ENCODE measurements around the gene MON1A. TPM values are rescaled to one million over a fixed set of nuclear protein-coding genes. Genes with fewer than 3 reads are reported as not detected.
A peak's percentile ranks its signal among the peaks of the same experiment; 100 is the strongest.

The MON1A gene
- total and polyA plus RNA-seq, 7 experiments from 2014 or later, result 4.6 to 24.5 (median 10.6) TPM

DNA sequence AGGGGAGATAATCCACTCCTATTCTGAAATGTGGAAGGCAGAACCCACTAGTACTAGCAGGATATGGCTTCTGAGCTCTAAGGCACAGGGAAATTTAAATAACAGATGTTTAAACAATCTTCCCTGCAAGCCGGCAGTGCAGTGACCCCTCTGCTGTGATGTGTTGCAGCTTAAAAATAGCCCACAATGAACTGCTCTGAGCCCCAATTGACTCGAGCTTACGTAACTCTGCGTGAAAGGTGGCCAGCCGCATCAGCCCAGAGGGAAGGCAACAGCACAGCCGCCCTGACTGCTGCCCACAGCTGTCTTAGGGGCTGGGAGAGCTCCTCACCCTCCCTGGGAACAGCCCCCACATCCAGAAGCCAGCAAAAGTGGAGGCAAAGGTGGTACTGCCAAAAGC, 47.4 kb downstream of the MON1A start:
- H3K27ac Mint-ChIP-seq, result no peak overlapping the region
- Histone ChIP-seq H3K9me3 (ENCODE audit: control insufficient read depth in 2 of 3, low read length in 3 of 3) (no peaks in the 10 kb centered on the region), H3K4me3 (ENCODE audit: low read length) (no peak overlapping the region), H3K36me3 (ENCODE audit: control insufficient read depth in 2 of 3, insufficient read depth in 3 of 3, low read length in 3 of 3) (no peaks in the 10 kb centered on the region), H3K4me1 (ENCODE audit: control insufficient read depth in 2 of 2, insufficient read depth in 2 of 2, low read length in 2 of 2) (no peaks in the 10 kb centered on the region), H3K27me3 (ENCODE audit: control insufficient read depth in 2 of 2, insufficient read depth in 2 of 2, low read length in 2 of 2) (no peaks in the 10 kb centered on the region), H3K27ac (ENCODE audit: low read depth, low read length) (no peak overlapping the region)
- DNase-seq (no peak), ATAC-seq (no peak)
- peaks cover 0 to 2% (median 0%) of the 10 kb centered on the region in 7 donors for H3K4me1 Mint-ChIP-seq
- peaks cover 0 to 7% (median 0%) of the 10 kb centered on the region in 5 donors for H3K27me3 Mint-ChIP-seq
- ChIA-PET CTCF (no interaction called here), POLR2A (no interaction called here)
- H3K4me3 Mint-ChIP-seq, result no peak overlapping the region
- intact Hi-C loops (cut with micrococcal nuclease), result no loop called here
- no peaks in the 10 kb centered on the region for H3K9me3 Mint-ChIP-seq
- no peaks in the 10 kb centered on the region for H3K36me3 Mint-ChIP-seq

DNA sequence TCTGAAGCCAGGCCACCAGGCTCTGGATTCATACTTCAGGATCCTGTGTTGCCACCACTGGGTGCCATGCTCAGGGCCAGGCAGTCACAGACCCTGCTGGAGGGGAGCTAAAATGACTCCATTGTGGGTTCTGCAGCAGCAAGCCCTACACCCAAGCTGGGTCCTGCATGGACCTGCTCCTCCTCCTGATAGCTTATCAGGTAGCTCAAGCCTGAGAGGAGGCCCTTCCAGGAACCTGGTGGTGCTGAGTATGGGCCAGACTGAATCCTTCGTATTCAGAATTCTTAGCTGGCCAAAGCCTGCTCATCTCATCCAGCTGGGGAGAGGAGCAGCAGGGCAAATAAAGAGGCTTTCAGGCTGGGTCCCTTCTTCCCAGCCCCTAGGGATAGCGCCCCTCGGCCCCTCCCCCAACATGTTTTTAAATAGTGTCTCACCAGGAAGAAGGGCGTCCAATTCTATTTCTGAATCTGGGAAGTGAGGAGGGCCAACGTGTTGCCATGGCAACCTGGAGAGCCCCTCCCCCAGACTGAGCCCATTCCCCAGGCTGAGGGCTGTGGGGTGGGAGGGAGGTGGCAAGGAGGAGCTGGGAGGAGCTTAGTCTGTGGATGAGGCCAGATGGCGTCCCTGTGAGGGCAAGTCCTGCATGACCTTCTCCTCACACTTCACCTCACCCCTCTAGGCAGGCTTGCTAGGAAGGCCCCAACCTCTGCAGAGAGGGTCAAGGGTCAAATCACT, 48.9 kb downstream of the MON1A start:
- intact Hi-C loops (cut with micrococcal nuclease), result no loop called here
- ATAC-seq (no peak), DNase-seq (no peak)
- H3K4me1 Mint-ChIP-seq, result peaks cover 0 to 5% (median 0%) of the 10 kb centered on the region in 7 donors
- H3K4me3 Mint-ChIP-seq, result no peak overlapping the region
- H3K36me3 ChIP-seq (ENCODE audit: control insufficient read depth in 2 of 3, insufficient read depth in 3 of 3, low read length in 3 of 3), result no peaks in the 10 kb centered on the region
- H3K27ac ChIP-seq (ENCODE audit: low read depth, low read length), result no peak overlapping the region
- peaks cover 0 to 7% (median 0%) of the 10 kb centered on the region in 5 donors for H3K27me3 Mint-ChIP-seq
- H3K4me3 ChIP-seq (ENCODE audit: low read length), result no peak overlapping the region
- no peaks in the 10 kb centered on the region for H3K9me3 Mint-ChIP-seq
- ChIA-PET CTCF (no interaction called here), POLR2A (no interaction called here)
- H3K27ac Mint-ChIP-seq, result no peak overlapping the region
- no peaks in the 10 kb centered on the region for H3K27me3 ChIP-seq (ENCODE audit: control insufficient read depth in 2 of 2, insufficient read depth in 2 of 2, low read length in 2 of 2)
- H3K36me3 Mint-ChIP-seq, result no peaks in the 10 kb centered on the region
- H3K9me3 ChIP-seq (ENCODE audit: control insufficient read depth in 2 of 3, low read length in 3 of 3), result no peaks in the 10 kb centered on the region
- H3K4me1 ChIP-seq (ENCODE audit: control insufficient read depth in 2 of 2, insufficient read depth in 2 of 2, low read length in 2 of 2), result no peaks in the 10 kb centered on the region

DNA sequence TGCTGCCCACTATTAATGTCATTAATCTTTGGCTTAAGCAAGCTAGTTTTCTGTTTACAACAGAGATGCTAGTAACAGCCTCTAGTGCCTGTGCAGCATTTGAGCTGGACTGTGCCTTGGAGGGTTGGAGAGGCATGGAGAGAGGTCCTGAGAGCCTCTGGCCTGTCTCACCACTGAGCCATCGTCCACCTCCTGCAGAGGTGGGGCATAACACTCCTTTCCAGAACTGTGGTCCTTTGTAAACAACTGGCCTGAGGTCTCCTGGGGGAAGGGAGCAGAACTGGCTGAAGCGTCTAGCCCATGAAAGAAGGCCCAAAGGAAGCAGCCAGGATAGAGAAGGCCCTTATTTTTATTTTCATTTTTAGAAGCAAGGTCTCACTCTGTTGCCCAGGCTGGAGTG, 49.9 kb downstream of the MON1A start:
- Histone ChIP-seq H3K4me1 (ENCODE audit: control insufficient read depth in 2 of 2, insufficient read depth in 2 of 2, low read length in 2 of 2) (no peaks in the 10 kb centered on the region), H3K36me3 (ENCODE audit: control insufficient read depth in 2 of 3, insufficient read depth in 3 of 3, low read length in 3 of 3) (no peaks in the 10 kb centered on the region), H3K27ac (ENCODE audit: low read depth, low read length) (no peak overlapping the region), H3K27me3 (ENCODE audit: control insufficient read depth in 2 of 2, insufficient read depth in 2 of 2, low read length in 2 of 2) (no peaks in the 10 kb centered on the region), H3K9me3 (ENCODE audit: control insufficient read depth in 2 of 3, low read length in 3 of 3) (no peaks in the 10 kb centered on the region), H3K4me3 (ENCODE audit: low read length) (no peak overlapping the region)
- Mint-ChIP-seq H3K27me3 (peaks cover 0 to 7% (median 3%) of the 10 kb centered on the region in 5 donors), H3K4me3 (no peak overlapping the region), H3K4me1 (peaks cover 0 to 5% (median 0%) of the 10 kb centered on the region in 7 donors), H3K9me3 (no peaks in the 10 kb centered on the region), H3K27ac (no peak overlapping the region), H3K36me3 (no peaks in the 10 kb centered on the region)
- ATAC-seq, result no peak
- intact Hi-C loops (cut with micrococcal nuclease), result no loop called here
- ChIA-PET CTCF (no interaction called here), POLR2A (no interaction called here)
- no peak for DNase-seq

DNA sequence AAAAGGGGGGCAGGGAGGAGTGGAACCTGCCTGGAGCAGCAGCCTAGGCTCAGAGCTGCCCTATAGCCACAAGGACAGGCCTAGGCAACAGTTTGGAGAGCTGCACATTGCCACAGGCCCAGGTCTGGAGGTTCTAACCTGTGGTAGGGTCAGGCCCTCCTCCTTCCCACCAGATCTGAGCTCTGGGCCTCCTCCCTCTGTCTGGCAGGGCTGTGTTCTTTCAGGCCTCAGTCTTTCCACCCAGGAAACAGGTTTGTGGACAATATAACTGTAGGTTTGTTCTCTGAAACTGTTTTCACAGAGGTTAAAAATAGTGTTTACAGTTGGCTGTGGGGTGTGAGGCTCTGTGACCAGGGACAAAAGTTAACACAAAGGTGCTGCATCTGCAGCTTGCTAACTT, 50.9 kb downstream of the MON1A start:
- H3K4me1 Mint-ChIP-seq, result peaks cover 0 to 5% (median 0%) of the 10 kb centered on the region in 7 donors
- H3K36me3 ChIP-seq (ENCODE audit: control insufficient read depth in 2 of 3, insufficient read depth in 3 of 3, low read length in 3 of 3), result no peaks in the 10 kb centered on the region
- no peak for DNase-seq
- H3K4me3 ChIP-seq (ENCODE audit: low read length), result no peak overlapping the region
- ChIA-PET CTCF (interaction anchor here (0.6 kb wide), 2 partner anchors 21 to 42 kb away, joined by 3 to 4 read pairs; no protein-coding TSS in a partner anchor), POLR2A (no interaction called here)
- ATAC-seq, result no peak
- H3K27ac Mint-ChIP-seq, result no peak overlapping the region
- no peak overlapping the region for H3K4me3 Mint-ChIP-seq
- peaks cover 0 to 7% (median 3%) of the 10 kb centered on the region in 5 donors for H3K27me3 Mint-ChIP-seq
- intact Hi-C loops (cut with micrococcal nuclease), result no loop called here
- no peaks in the 10 kb centered on the region for H3K9me3 Mint-ChIP-seq
- H3K4me1 ChIP-seq (ENCODE audit: control insufficient read depth in 2 of 2, insufficient read depth in 2 of 2, low read length in 2 of 2), result no peaks in the 10 kb centered on the region
- H3K36me3 Mint-ChIP-seq, result no peaks in the 10 kb centered on the region
- no peaks in the 10 kb centered on the region for H3K27me3 ChIP-seq (ENCODE audit: control insufficient read depth in 2 of 2, insufficient read depth in 2 of 2, low read length in 2 of 2)
- H3K9me3 ChIP-seq (ENCODE audit: control insufficient read depth in 2 of 3, low read length in 3 of 3), result no peaks in the 10 kb centered on the region
- no peak overlapping the region for H3K27ac ChIP-seq (ENCODE audit: low read depth, low read length)

DNA sequence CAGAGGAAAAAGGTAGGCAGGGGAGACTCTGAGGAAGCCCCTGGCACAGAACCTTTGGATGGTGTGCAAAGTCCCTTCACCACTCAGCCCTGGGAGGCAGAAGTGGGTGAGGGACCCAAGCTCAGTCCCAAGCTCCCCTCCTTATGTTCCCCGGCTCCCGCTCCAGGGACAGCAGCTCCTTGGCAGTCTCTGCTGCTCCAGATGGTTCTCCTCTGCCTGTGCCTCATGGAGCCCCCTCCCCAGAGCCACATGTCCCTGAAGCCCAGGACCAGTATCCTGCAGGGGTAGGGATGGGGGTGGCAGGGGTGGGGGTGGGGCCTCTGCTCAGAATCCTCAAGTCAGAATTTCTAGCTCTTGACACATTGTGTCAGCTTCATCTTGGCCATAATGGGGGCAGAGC, 51.9 kb downstream of the MON1A start:
- Mint-ChIP-seq H3K4me3 (no peak overlapping the region), H3K27me3 (peaks cover 0 to 7% (median 3%) of the 10 kb centered on the region in 5 donors), H3K4me1 (peaks cover 0 to 6% (median 0%) of the 10 kb centered on the region in 7 donors), H3K9me3 (no peaks in the 10 kb centered on the region), H3K27ac (peak overlapping the region in 1 of 9 donors; percentile 18), H3K36me3 (no peaks in the 10 kb centered on the region)
- Histone ChIP-seq H3K9me3 (ENCODE audit: control insufficient read depth in 2 of 3, low read length in 3 of 3) (no peaks in the 10 kb centered on the region), H3K27ac (ENCODE audit: low read depth, low read length) (no peak overlapping the region), H3K27me3 (ENCODE audit: control insufficient read depth in 2 of 2, insufficient read depth in 2 of 2, low read length in 2 of 2) (no peaks in the 10 kb centered on the region), H3K4me1 (ENCODE audit: control insufficient read depth in 2 of 2, insufficient read depth in 2 of 2, low read length in 2 of 2) (no peaks in the 10 kb centered on the region), H3K4me3 (ENCODE audit: low read length) (no peak overlapping the region), H3K36me3 (ENCODE audit: control insufficient read depth in 2 of 3, insufficient read depth in 3 of 3, low read length in 3 of 3) (no peaks in the 10 kb centered on the region)
- POLR2A ChIA-PET, result no interaction called here
- DNase-seq (no peak), ATAC-seq (no peak)
- intact Hi-C loops (cut with micrococcal nuclease), result no loop called here
- CTCF ChIA-PET, result no interaction called here

DNA sequence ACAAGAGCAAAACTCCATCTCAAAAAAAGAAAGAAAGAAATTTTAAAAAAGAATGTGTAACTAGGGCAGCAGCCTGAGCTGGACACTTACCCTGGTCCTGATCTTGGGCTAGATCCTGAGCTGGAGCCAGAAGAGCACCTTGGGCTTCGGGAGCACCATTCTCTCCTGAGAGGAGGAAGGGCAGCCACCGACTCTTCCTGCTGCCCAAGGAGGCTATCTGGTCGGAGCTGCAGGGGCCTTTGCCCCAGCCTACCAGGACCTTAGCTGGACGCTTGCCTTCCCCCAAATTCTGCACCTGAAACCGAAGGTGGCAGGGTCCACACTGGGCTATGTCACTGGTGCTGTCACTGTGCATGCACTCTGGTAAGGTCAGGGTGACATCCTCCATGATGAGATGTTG, 53.0 kb downstream of the MON1A start:
- CTCF ChIA-PET, result no interaction called here
- POLR2A ChIA-PET, result interaction anchor here (1.2 kb wide), 1 partner anchor 114 kb away, joined by 3 read pairs; no protein-coding TSS in a partner anchor
- no peak overlapping the region for H3K4me3 Mint-ChIP-seq

DNA sequence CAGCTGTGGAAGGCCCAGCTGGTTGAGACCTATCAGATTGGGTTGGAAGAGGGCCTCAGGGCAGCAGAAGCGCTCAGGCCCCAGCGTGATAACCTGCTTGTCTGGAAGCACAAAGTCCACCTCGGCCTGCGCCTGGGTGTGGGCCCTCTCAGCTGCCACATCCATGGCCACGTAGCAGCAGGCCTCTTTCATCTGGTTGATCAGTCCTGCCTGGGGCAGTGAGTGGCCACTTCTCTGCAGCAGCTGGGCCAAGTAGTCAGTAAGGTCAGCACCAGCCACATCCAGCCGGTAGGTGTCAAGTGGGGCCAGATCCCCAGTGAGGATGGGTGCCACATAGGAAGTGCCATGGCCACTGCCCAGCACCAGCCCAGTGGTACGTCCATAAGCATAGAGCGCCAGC, 56.0 kb downstream of the MON1A start:
- DNase-seq (no peak), ATAC-seq (no peak)
- Histone ChIP-seq H3K4me1 (ENCODE audit: control insufficient read depth in 2 of 2, insufficient read depth in 2 of 2, low read length in 2 of 2) (no peaks in the 10 kb centered on the region), H3K9me3 (ENCODE audit: control insufficient read depth in 2 of 3, low read length in 3 of 3) (no peaks in the 10 kb centered on the region), H3K27me3 (ENCODE audit: control insufficient read depth in 2 of 2, insufficient read depth in 2 of 2, low read length in 2 of 2) (peaks cover 5 to 7% of the 10 kb centered on the region in 2 donors), H3K4me3 (ENCODE audit: low read length) (no peak overlapping the region), H3K36me3 (ENCODE audit: control insufficient read depth in 2 of 3, insufficient read depth in 3 of 3, low read length in 3 of 3) (no peaks in the 10 kb centered on the region), H3K27ac (ENCODE audit: low read depth, low read length) (no peak overlapping the region)
- intact Hi-C loops (cut with micrococcal nuclease), result no loop called here
- CTCF ChIA-PET, result no interaction called here
- Mint-ChIP-seq H3K4me1 (peaks cover 0 to 7% (median 0%) of the 10 kb centered on the region in 7 donors), H3K4me3 (no peak overlapping the region), H3K27ac (no peak overlapping the region), H3K27me3 (peaks cover 3 to 26% (median 11%) of the 10 kb centered on the region in 5 donors), H3K9me3 (no peaks in the 10 kb centered on the region), H3K36me3 (no peaks in the 10 kb centered on the region)
- POLR2A ChIA-PET, result no interaction called here

More for the DNA sequence above, 53.0 kb downstream of the MON1A start:
- ATAC-seq, result no peak
- Histone ChIP-seq H3K4me1 (ENCODE audit: control insufficient read depth in 2 of 2, insufficient read depth in 2 of 2, low read length in 2 of 2) (no peaks in the 10 kb centered on the region), H3K9me3 (ENCODE audit: control insufficient read depth in 2 of 3, low read length in 3 of 3) (no peaks in the 10 kb centered on the region), H3K36me3 (ENCODE audit: control insufficient read depth in 2 of 3, insufficient read depth in 3 of 3, low read length in 3 of 3) (no peaks in the 10 kb centered on the region), H3K27me3 (ENCODE audit: control insufficient read depth in 2 of 2, insufficient read depth in 2 of 2, low read length in 2 of 2) (no peaks in the 10 kb centered on the region), H3K27ac (ENCODE audit: low read depth, low read length) (no peak overlapping the region), H3K4me3 (ENCODE audit: low read length) (no peak overlapping the region)
- Mint-ChIP-seq H3K27me3 (peaks cover 0 to 7% (median 2%) of the 10 kb centered on the region in 5 donors), H3K27ac (no peak overlapping the region), H3K4me1 (peaks cover 0 to 5% (median 0%) of the 10 kb centered on the region in 7 donors), H3K36me3 (no peaks in the 10 kb centered on the region), H3K9me3 (no peaks in the 10 kb centered on the region)
- intact Hi-C loops (cut with micrococcal nuclease), result no loop called here
- no peak for DNase-seq

Measured in naive thymus-derived CD4-positive, alpha-beta T cell (primary cell).